Measurements from ENCODE around the gene SEMA3D. TPM values are rescaled to one million over a fixed set of nuclear protein-coding genes. Genes with fewer than 3 reads are reported as not detected.

The SEMA3D gene
- polyA plus RNA-seq, 1 donor from 2014 or later: 1.6 TPM

- Histone ChIP-seq H3K4me3 (ENCODE audit: low read length) (no peak overlapping the region), H4K20me1 (ENCODE audit: insufficient read depth) (no peaks in the 10 kb centered on the region), H3K4me2 (ENCODE audit: low read length) (no peak overlapping the region), H3K9me2 (ENCODE audit: insufficient read depth, low read length) (no peaks in the 10 kb centered on the region), H3K9ac (ENCODE audit: low read length) (no peak overlapping the region), H3F3A (ENCODE audit: insufficient read depth, low read length, poor library complexity, severe bottlenecking) (no peaks in the 10 kb centered on the region), H3K36me3 (ENCODE audit: insufficient read depth, low read length) (no peaks in the 10 kb centered on the region), H3K9me3 (ENCODE audit: low read length) (no peaks in the 10 kb centered on the region), H3K79me2 (replicated peaks; ENCODE audit: insufficient read depth, low read length) (no peaks in the 10 kb centered on the region), H3K27ac (ENCODE audit: low read length) (no peak overlapping the region), H2AFZ (ENCODE audit: low read depth, low read length) (no peak overlapping the region), H3K27me3 (ENCODE audit: insufficient read depth, low read depth, low read length) (no peaks in the 10 kb centered on the region)
- TF ChIP-seq EP300 (conservative IDR thresholded peaks at IDR 0.05; ENCODE audit: poor library complexity, severe bottlenecking) (no peak), TAF1 (IDR thresholded peaks at IDR 0.05; ENCODE audit: low read depth) (no peak), POLR2AphosphoS5 (IDR thresholded peaks at IDR 0.05) (no peak), RAD21 (conservative IDR thresholded peaks at IDR 0.05) (no peak), REST (IDR thresholded peaks at IDR 0.05; ENCODE audit: borderline replicate concordance) (no peak), CTCF (IDR thresholded peaks at IDR 0.05; ENCODE audit: poor library complexity, severe bottlenecking) (no peak), SMC3 (conservative IDR thresholded peaks at IDR 0.05; ENCODE audit: poor library complexity) (no peak), EZH2 (IDR thresholded peaks at IDR 0.05; ENCODE audit: borderline replicate concordance, insufficient read depth, low read length, poor library complexity, severe bottlenecking) (no peak), MXI1 (conservative IDR thresholded peaks at IDR 0.05; ENCODE audit: poor library complexity, severe bottlenecking) (no peak)
These were observed 205.5 kb downstream of the SEMA3D start for GRCh38 chr7:84981055-84981976.

- no peak overlapping the region for H3K4me2 ChIP-seq (ENCODE audit: low read length)
- no peak overlapping the region for H2AFZ ChIP-seq (ENCODE audit: low read depth, low read length)
These were observed 211.2 kb downstream of the SEMA3D start for GRCh38 chr7:84975586-84976185.

More at GRCh38 chr7:84975586-84976185, 211.2 kb downstream of the SEMA3D start:
- Histone ChIP-seq H3K4me3 (ENCODE audit: low read length) (no peak overlapping the region), H3K9ac (ENCODE audit: low read length) (no peak overlapping the region), H3K79me2 (replicated peaks; ENCODE audit: insufficient read depth, low read length) (no peaks in the 10 kb centered on the region), H3F3A (ENCODE audit: insufficient read depth, low read length, poor library complexity, severe bottlenecking) (no peaks in the 10 kb centered on the region), H3K36me3 (ENCODE audit: insufficient read depth, low read length) (no peaks in the 10 kb centered on the region), H3K9me2 (ENCODE audit: insufficient read depth, low read length) (no peaks in the 10 kb centered on the region), H3K27ac (ENCODE audit: low read length) (no peak overlapping the region), H4K20me1 (ENCODE audit: insufficient read depth) (no peaks in the 10 kb centered on the region), H3K9me3 (ENCODE audit: low read length) (no peaks in the 10 kb centered on the region), H3K27me3 (ENCODE audit: insufficient read depth, low read depth, low read length) (no peaks in the 10 kb centered on the region)
- TF ChIP-seq EZH2 (IDR thresholded peaks at IDR 0.05; ENCODE audit: borderline replicate concordance, insufficient read depth, low read length, poor library complexity, severe bottlenecking) (no peak), SMC3 (conservative IDR thresholded peaks at IDR 0.05; ENCODE audit: poor library complexity) (no peak), REST (IDR thresholded peaks at IDR 0.05; ENCODE audit: borderline replicate concordance) (no peak), MXI1 (conservative IDR thresholded peaks at IDR 0.05; ENCODE audit: poor library complexity, severe bottlenecking) (no peak), CTCF (IDR thresholded peaks at IDR 0.05; ENCODE audit: poor library complexity, severe bottlenecking) (no peak), POLR2AphosphoS5 (IDR thresholded peaks at IDR 0.05) (no peak), TAF1 (IDR thresholded peaks at IDR 0.05; ENCODE audit: low read depth) (no peak), RAD21 (conservative IDR thresholded peaks at IDR 0.05) (no peak), EP300 (conservative IDR thresholded peaks at IDR 0.05; ENCODE audit: poor library complexity, severe bottlenecking) (no peak)

Data from neural cell (in vitro differentiated cells).